GM13976 (cell line): ENCODE measurements around the gene ACAA1.

ENCODE experiments used
- DNase-seq: peaks from one replicate; pipeline ENCODE4 v3.0.0; 2012; ENCODE audit warnings: low spot score
- in situ Hi-C: fragments of 300-500 bp; cut with MboI; formaldehyde crosslinking; loops from one replicate; pipeline ENCODE4 v1.12.0; 2022; ENCODE audit warnings: low sequenced_read_pairs, mixed read lengths, inconsistent platforms; ENCODE audit not compliant: unreplicated experiment
- TF ChIP-seq, protein P1 (sequence below): IDR thresholded peaks from 2 replicates; pipeline ENCODE4 v1.5.1; 2012; ENCODE audit warnings: borderline replicate concordance, mild to moderate bottlenecking; ENCODE audit not compliant: insufficient read depth; ENCODE audit errors: extremely low read depth, missing control alignments, control extremely low read depth

Gene ACAA1

DNA sequence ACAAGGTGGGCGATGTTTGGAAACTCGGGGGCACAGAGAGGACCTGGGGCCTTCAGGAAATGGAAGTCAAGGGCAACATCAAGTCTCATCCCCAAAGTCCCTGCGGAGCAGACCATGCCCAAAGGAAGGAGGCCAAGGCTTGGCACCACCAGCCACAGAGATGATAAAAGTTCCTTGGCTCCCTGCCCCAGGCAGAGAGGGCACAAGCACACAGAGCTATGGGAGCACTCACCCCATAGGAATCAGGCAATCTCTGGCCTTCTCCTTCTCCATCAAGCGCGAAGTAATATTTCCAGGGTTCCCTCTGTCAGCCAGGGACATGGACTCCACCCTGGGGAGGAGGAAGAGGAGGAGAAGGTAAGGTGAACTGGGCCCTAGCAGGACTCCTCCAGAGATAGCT, 7.9 kb downstream of the ACAA1 start:
- in situ Hi-C loops: loop anchor here (25.0 kb wide), 1 partner anchor 358 kb away; the partner anchor contains the start of gene EXOG
- DNase-seq: no peak
- TF ChIP-seq, protein P1, sequence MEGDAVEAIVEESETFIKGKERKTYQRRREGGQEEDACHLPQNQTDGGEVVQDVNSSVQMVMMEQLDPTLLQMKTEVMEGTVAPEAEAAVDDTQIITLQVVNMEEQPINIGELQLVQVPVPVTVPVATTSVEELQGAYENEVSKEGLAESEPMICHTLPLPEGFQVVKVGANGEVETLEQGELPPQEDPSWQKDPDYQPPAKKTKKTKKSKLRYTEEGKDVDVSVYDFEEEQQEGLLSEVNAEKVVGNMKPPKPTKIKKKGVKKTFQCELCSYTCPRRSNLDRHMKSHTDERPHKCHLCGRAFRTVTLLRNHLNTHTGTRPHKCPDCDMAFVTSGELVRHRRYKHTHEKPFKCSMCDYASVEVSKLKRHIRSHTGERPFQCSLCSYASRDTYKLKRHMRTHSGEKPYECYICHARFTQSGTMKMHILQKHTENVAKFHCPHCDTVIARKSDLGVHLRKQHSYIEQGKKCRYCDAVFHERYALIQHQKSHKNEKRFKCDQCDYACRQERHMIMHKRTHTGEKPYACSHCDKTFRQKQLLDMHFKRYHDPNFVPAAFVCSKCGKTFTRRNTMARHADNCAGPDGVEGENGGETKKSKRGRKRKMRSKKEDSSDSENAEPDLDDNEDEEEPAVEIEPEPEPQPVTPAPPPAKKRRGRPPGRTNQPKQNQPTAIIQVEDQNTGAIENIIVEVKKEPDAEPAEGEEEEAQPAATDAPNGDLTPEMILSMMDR: no peak

GRCh38 chr3:38128303-38128655, 8.6 kb downstream of the ACAA1 start:
- in situ Hi-C loops: loop anchor here (25.0 kb wide), 1 partner anchor 359 kb away; the partner anchor contains the start of gene EXOG
- no peak for DNase-seq
- TF ChIP-seq, protein P1: no peak

DNA sequence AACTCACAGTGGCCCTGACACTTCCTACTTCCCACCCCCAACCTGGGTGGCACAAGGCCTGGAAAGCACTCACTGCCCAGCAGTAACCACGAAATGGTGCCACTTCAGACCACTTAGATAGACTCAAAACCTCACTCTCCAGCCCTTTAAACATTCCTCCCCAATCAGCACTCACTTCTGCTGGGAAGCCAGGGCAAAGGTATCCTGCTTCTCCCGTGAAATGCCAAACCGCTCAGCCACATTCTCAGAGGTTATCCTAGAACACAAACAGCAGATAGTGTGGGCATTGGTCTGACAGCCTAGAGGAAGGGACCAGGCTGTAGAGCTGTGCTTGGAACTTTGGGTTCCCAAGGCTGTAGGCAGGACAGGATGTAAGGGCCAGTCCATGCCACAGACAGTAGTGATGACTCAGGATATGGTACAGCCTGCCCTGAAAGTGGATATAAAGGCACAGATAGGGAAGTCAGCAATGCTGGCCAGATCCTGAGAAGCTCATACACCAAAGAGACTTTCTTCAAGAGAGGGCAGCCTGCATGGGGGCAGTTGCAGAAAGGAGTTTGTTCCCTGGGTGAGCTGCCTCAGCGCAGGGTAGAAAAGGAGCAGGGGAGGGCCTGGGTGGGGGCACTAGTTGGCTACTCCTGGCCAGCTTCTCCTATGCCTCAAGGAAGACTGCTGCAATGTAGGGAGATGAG, 9.2 kb downstream of the ACAA1 start:
- TF ChIP-seq, protein P1: no peak
- in situ Hi-C loops: loop anchor here (25.0 kb wide), 1 partner anchor 360 kb away; the partner anchor contains the start of gene EXOG
- DNase-seq: no peak

- in situ Hi-C loops: loop anchor here (25.0 kb wide), 1 partner anchor 361 kb away; the partner anchor contains the start of gene EXOG
- TF ChIP-seq, protein P1: no peak
- no peak for DNase-seq
These were observed 10.6 kb downstream of the ACAA1 start for GRCh38 chr3:38126121-38126892.

DNA sequence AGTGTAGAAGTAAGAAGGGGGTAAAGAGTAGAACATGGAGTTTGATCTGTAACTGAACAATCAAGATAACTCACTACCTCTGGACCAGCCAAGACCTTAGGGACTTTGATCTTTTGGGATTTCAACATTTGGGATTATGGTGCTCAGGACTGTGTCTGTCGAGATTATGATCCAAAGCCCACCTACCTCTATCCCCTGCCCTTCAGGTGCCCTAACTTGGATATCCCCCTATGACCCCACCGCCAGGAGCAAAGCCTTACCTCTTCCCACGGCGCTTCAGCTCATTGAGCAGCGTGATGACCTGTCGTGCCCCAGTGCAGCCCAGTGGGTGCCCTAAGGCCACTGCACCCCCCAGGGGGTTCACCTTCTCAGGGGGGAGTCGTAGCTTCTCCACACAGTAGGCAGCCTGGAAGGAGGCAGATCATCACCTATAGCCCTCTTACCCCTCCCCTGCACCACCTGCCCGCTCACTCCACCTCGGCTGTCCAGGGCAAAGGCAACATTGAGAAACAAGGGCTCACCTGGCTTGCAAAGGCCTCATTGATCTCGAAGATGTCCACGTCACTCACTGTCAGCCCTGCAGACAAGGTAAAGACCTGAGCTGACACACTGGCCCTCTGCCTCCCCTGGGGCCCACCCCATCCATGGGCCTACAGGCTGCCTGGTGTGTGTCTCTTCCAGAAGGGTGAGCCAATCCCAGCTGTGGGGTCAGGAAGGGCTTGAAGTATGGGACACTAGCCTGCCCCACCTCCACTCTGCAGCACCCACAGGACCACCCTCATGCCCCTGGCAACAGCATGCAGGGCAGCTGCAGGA, 11.4 kb downstream of the ACAA1 start:
- in situ Hi-C loops: loop anchor here (25.0 kb wide), 1 partner anchor 362 kb away; the partner anchor contains the start of gene EXOG
- no peak for DNase-seq
- TF ChIP-seq, protein P1: no peak
